Mesodermal cell (in vitro differentiated cells): Measurements from ENCODE around the gene RADX.
"Not testable (repeated sequence)": the region's sequence is repeated elsewhere in the genome, so short reads cannot be mapped to it uniquely, and the experiment has no call there.

ENCODE experiments used
- H3K27ac ChIP-seq: 2 replicates; pipeline ENCODE4 v1.7.0; 2013; ENCODE audit warnings: mild to moderate bottlenecking, low read depth, low read length, moderate library complexity; ENCODE audit not compliant: severe bottlenecking
- H3K36me3 ChIP-seq: 2 replicates; pipeline ENCODE4 v1.7.1; 2013; ENCODE audit warnings: mild to moderate bottlenecking, low read length, moderate library complexity; ENCODE audit not compliant: control insufficient read depth, insufficient read depth
- H3K4me1 ChIP-seq: one replicate; pipeline ENCODE4 v1.7.1; 2013; ENCODE audit warnings: mild to moderate bottlenecking, low read length; ENCODE audit not compliant: insufficient read depth, control insufficient read depth, poor library complexity, severe bottlenecking
- H3K4me3 ChIP-seq: 2 replicates; pipeline ENCODE4 v1.7.0; 2013; ENCODE audit warnings: low read length, control low read depth, mild to moderate bottlenecking; ENCODE audit not compliant: insufficient read depth, poor library complexity, severe bottlenecking; ENCODE audit errors: extremely low read depth
- H3K9me3 ChIP-seq: 2 replicates; pipeline ENCODE4 v1.7.1; 2013; ENCODE audit warnings: mild to moderate bottlenecking, low read length, moderate library complexity; ENCODE audit not compliant: control insufficient read depth
- WGBS, 2 experiments: methylation state at CpG; one replicate each; pipeline ENCODE4 v1.1.5; 2013; ENCODE audit warnings: missing lambda C conversion rate in 2 of 2; ENCODE audit not compliant: insufficient coverage in 2 of 2; 5-methylcytosine and 5-hydroxymethylcytosine counted together

Gene RADX

GRCh38 chrX:106613277-106613676, 1.5 kb downstream of the RADX start:
- Histone ChIP-seq H3K4me3 (no peak overlapping the region), H3K36me3 (no peaks in the 10 kb centered on the region), H3K27ac (no peak overlapping the region), H3K4me1 (no peaks in the 10 kb centered on the region), H3K9me3 (no peaks in the 10 kb centered on the region)
- no CpG with 5 or more reads among the region's 4 CpGs for WGBS, 2 experiments

- no peak overlapping the region for H3K27ac ChIP-seq
- H3K9me3 ChIP-seq: no peaks in the 10 kb centered on the region
- H3K36me3 ChIP-seq: no peaks in the 10 kb centered on the region
- H3K4me3 ChIP-seq: no peak overlapping the region
- WGBS, 2 experiments: 60 to 80% methylated on average over 1 to 2 of the region's 7 CpGs
- H3K4me1 ChIP-seq: no peaks in the 10 kb centered on the region
Measured at GRCh38 chrX:106615041-106615440, 3.3 kb downstream of the RADX start.

GRCh38 chrX:106619797-106620196, 8.0 kb downstream of the RADX start:
- WGBS, 2 experiments: no CpG with 5 or more reads among the region's 3 CpGs
- Histone ChIP-seq H3K9me3 (no peaks in the 10 kb centered on the region), H3K27ac (no peak overlapping the region), H3K4me3 (no peak overlapping the region), H3K4me1 (no peaks in the 10 kb centered on the region), H3K36me3 (no peaks in the 10 kb centered on the region)

- WGBS, 2 experiments: no CpG with 5 or more reads among the region's 2 CpGs
Measured at GRCh38 chrX:106621836-106622235, 10.1 kb downstream of the RADX start.

GRCh38 chrX:106626789-106627188, 15.0 kb downstream of the RADX start:
- Histone ChIP-seq H3K9me3 (no peaks in the 10 kb centered on the region), H3K4me3 (no peak overlapping the region), H3K27ac (no peak overlapping the region), H3K36me3 (no peaks in the 10 kb centered on the region), H3K4me1 (no peaks in the 10 kb centered on the region)

More at GRCh38 chrX:106621836-106622235, 10.1 kb downstream of the RADX start:
- H3K9me3 ChIP-seq: no peaks in the 10 kb centered on the region
- no peaks in the 10 kb centered on the region for H3K4me1 ChIP-seq
- H3K4me3 ChIP-seq: no peak overlapping the region
- no peaks in the 10 kb centered on the region for H3K36me3 ChIP-seq
- no peak overlapping the region for H3K27ac ChIP-seq

- Histone ChIP-seq H3K4me3 (no peak overlapping the region), H3K4me1 (no peaks in the 10 kb centered on the region), H3K27ac (no peak overlapping the region), H3K36me3 (no peaks in the 10 kb centered on the region), H3K9me3 (no peaks in the 10 kb centered on the region)
Measured at GRCh38 chrX:106631615-106632014, 19.8 kb downstream of the RADX start.

- H3K9me3 ChIP-seq: no peaks in the 10 kb centered on the region
- H3K36me3 ChIP-seq: no peaks in the 10 kb centered on the region
- H3K27ac ChIP-seq: no peak overlapping the region
- no peaks in the 10 kb centered on the region for H3K4me1 ChIP-seq
- no CpG with 5 or more reads among the region's 1 CpG for WGBS, 2 experiments
- no peak overlapping the region for H3K4me3 ChIP-seq
Measured at GRCh38 chrX:106649523-106650428, 38.0 kb downstream of the RADX start.

GRCh38 chrX:106653625-106654024, 41.8 kb downstream of the RADX start:
- H3K36me3 ChIP-seq, H3K4me3 ChIP-seq, H3K4me1 ChIP-seq, H3K27ac ChIP-seq, H3K9me3 ChIP-seq: not testable (repeated sequence)
- WGBS, 2 experiments: no CpG with 5 or more reads among the region's 2 CpGs

- Histone ChIP-seq H3K9me3 (no peaks in the 10 kb centered on the region), H3K27ac (no peak overlapping the region), H3K4me1 (no peaks in the 10 kb centered on the region), H3K4me3 (no peak overlapping the region), H3K36me3 (no peaks in the 10 kb centered on the region)
- WGBS, 2 experiments: no CpG with 5 or more reads among the region's 1 CpG
Measured at GRCh38 chrX:106670631-106671030, 58.9 kb downstream of the RADX start.

GRCh38 chrX:106672527-106672926, 60.7 kb downstream of the RADX start:
- H3K9me3 ChIP-seq: no peaks in the 10 kb centered on the region
- no peaks in the 10 kb centered on the region for H3K4me1 ChIP-seq
- no peak overlapping the region for H3K27ac ChIP-seq
- H3K4me3 ChIP-seq: no peak overlapping the region
- no CpG with 5 or more reads among the region's 4 CpGs for whole genome bisulfite sequencing, 2 experiments
- H3K36me3 ChIP-seq: no peaks in the 10 kb centered on the region

- 100% methylated on average over 1 of the region's 2 CpGs; no CpG with 5 or more reads in 1 of the 2 experiments for WGBS, 2 experiments
- Histone ChIP-seq H3K9me3 (no peaks in the 10 kb centered on the region), H3K4me1 (no peaks in the 10 kb centered on the region), H3K27ac (no peak overlapping the region), H3K4me3 (no peak overlapping the region), H3K36me3 (no peaks in the 10 kb centered on the region)
Measured at GRCh38 chrX:106680716-106681115, 68.9 kb downstream of the RADX start.
